PC-9 (cell line): ENCODE measurements around the gene OR1L8. TPM values are rescaled to one million over a fixed set of nuclear protein-coding genes. Genes with fewer than 3 reads are reported as not detected.

ENCODE experiments used
- BruUV-seq: library from RNA; stranded (reverse); fragments of 400-500 nt; replicated peaks from 2 replicates; lab custom pipeline; 2021; lab: Mats Ljungman, UMichigan
- CTCF ChIA-PET: fragments of 300-600 bp; sonication (Branson Sonifier 250); formaldehyde crosslinking; loops from one replicate; lab custom pipeline; 2022; ENCODE audit warnings: antibody characterized with exemption; lab: Charles Lee
- POLR2A ChIA-PET: fragments of 300-600 bp; sonication (Branson Sonifier 250); formaldehyde crosslinking; loops from one replicate; lab custom pipeline; 2022; ENCODE audit warnings: antibody characterized with exemption; ENCODE audit not compliant: unreplicated experiment; lab: Charles Lee
- DNase-seq, 2 experiments: peaks; one replicate each; pipeline versions ENCODE4 v3.0.0 to v3.0.0-alpha.2; 2015 to 2022; ENCODE audit warnings: mixed read lengths in 1 of 2
- H2AFZ ChIP-seq: fragments of 200-600 bp; sonication (generic); 2 replicates; pipeline ENCODE4 v1.8.1; 2017; ENCODE audit warnings: antibody characterized with exemption
- H3F3A ChIP-seq: fragments of 200-600 bp; sonication (generic); 2 replicates; pipeline ENCODE4 v1.8.1; 2017; ENCODE audit warnings: antibody characterized with exemption, mild to moderate bottlenecking, low read depth; ENCODE audit not compliant: insufficient read depth
- H3K27ac ChIP-seq: fragments of 200-600 bp; sonication (generic); 2 replicates; pipeline ENCODE4 v1.6.1; 2016; ENCODE audit warnings: mixed run types
- H3K27me3 ChIP-seq: fragments of 200-600 bp; sonication (generic); 2 replicates; pipeline ENCODE4 v1.6.1; 2016; ENCODE audit warnings: low read depth, mixed run types; ENCODE audit not compliant: insufficient read depth
- H3K36me3 ChIP-seq: fragments of 200-600 bp; sonication (generic); 2 replicates; pipeline ENCODE4 v1.6.1; 2016; ENCODE audit warnings: low read depth, mixed run types
- H3K4me1 ChIP-seq: fragments of 200-600 bp; sonication (generic); replicated peaks from 2 replicates; pipeline ENCODE4 v1.6.1; 2016; ENCODE audit warnings: mixed run types; ENCODE audit not compliant: insufficient read depth
- H3K4me2 ChIP-seq: fragments of 200-600 bp; sonication (generic); 2 replicates; pipeline ENCODE4 v1.6.1; 2017; ENCODE audit warnings: mixed run types
- H3K4me3 ChIP-seq: fragments of 200-600 bp; sonication (generic); 2 replicates; pipeline ENCODE4 v1.6.1; 2016; ENCODE audit warnings: mixed run types
- H3K79me2 ChIP-seq: fragments of 200-600 bp; sonication (generic); 2 replicates; pipeline ENCODE4 v1.6.1; 2017; ENCODE audit warnings: low read depth, mixed run types
- H3K9me2 ChIP-seq: fragments of 200-600 bp; sonication (generic); 2 replicates; pipeline ENCODE4 v1.8.1; 2017; ENCODE audit warnings: mild to moderate bottlenecking; ENCODE audit not compliant: insufficient read depth
- H3K9me3 ChIP-seq: fragments of 200-600 bp; sonication (generic); 2 replicates; pipeline ENCODE4 v1.8.1; 2016; ENCODE audit warnings: low read depth; ENCODE audit not compliant: insufficient read depth
- H4K20me1 ChIP-seq: fragments of 200-600 bp; sonication (generic); 2 replicates; pipeline ENCODE4 v1.8.1; 2017; ENCODE audit not compliant: insufficient read depth
- CTCF ChIP-seq: fragments of 200-600 bp; sonication (generic); conservative IDR thresholded peaks from 2 replicates; pipeline ENCODE4 v1.6.1; 2017; ENCODE audit warnings: mixed run types, antibody characterized with exemption, mild to moderate bottlenecking, moderate library complexity
- EZH2 ChIP-seq: fragments of 200-600 bp; sonication (generic); IDR thresholded peaks from 2 replicates; pipeline ENCODE4 v1.8.0; 2017; ENCODE audit warnings: antibody characterized with exemption, low read depth
- intact Hi-C: fragments of 100-400 bp; cut with micrococcal nuclease; formaldehyde crosslinking; loops from one replicate; pipeline ENCODE4 v1.10.0; 2022; ENCODE audit not compliant: unreplicated experiment
- total RNA-seq: library from RNA; stranded (reverse); gene quantifications from 2 replicates; pipeline ENCODE4 v1.2.3, GENCODE V29; 2021

Gene OR1L8
- total RNA-seq, 1 experiment from 2014 or later: not detected

GRCh38 chr9:122580360-122580759, 2.8 kb downstream of the OR1L8 start:
- POLR2A ChIA-PET: no interaction called here
- no peaks in the 10 kb centered on the region for H3K79me2 ChIP-seq

GRCh38 chr9:122579874-122580273, 3.3 kb downstream of the OR1L8 start:
- Histone ChIP-seq H3K4me2 (no peak overlapping the region), H3K9me2 (no peaks in the 10 kb centered on the region), H4K20me1 (no peaks in the 10 kb centered on the region), H3K27ac (no peak overlapping the region), H2AFZ (no peak overlapping the region), H3K79me2 (no peaks in the 10 kb centered on the region), H3K4me1 (no peaks in the 10 kb centered on the region), H3K36me3 (no peaks in the 10 kb centered on the region), H3K9me3 (no peaks in the 10 kb centered on the region; the same call in 1 of the 2 replicates), H3K4me3 (no peak overlapping the region), H3F3A (no peaks in the 10 kb centered on the region), H3K27me3 (no peaks in the 10 kb centered on the region; the same call in 1 of the 2 replicates)
- no TSS peak for BruUV-seq
- CTCF ChIA-PET: interaction anchor here (0.6 kb wide), 1 partner anchor 676 kb away, joined by 4 read pairs; no protein-coding TSS in a partner anchor
- intact Hi-C loops: no loop called here
- no peak for DNase-seq
- POLR2A ChIA-PET: no interaction called here
- no peak for TF ChIP-seq EZH2
- TF ChIP-seq CTCF: no peak

More at GRCh38 chr9:122580360-122580759, 2.8 kb downstream of the OR1L8 start:
- intact Hi-C loops: no loop called here
- CTCF ChIA-PET: no interaction called here
- DNase-seq: peak in 1 of 2 experiments; percentile 6
- no peaks in the 10 kb centered on the region for H4K20me1 ChIP-seq
- no peaks in the 10 kb centered on the region for H3K9me2 ChIP-seq
- no peaks in the 10 kb centered on the region; the same call in 1 of the 2 replicates for H3K9me3 ChIP-seq
- no peaks in the 10 kb centered on the region for H3K36me3 ChIP-seq
- no peaks in the 10 kb centered on the region for H3F3A ChIP-seq
- no peak overlapping the region for H3K27ac ChIP-seq
- H3K27me3 ChIP-seq: no peaks in the 10 kb centered on the region; the same call in 1 of the 2 replicates
- H3K4me1 ChIP-seq: no peaks in the 10 kb centered on the region
- H3K4me2 ChIP-seq: no peak overlapping the region
- TF ChIP-seq EZH2: no peak
- TF ChIP-seq CTCF: no peak
- H3K4me3 ChIP-seq: no peak overlapping the region
- no peak overlapping the region for H2AFZ ChIP-seq
- BruUV-seq: no TSS peak

GRCh38 chr9:122572456-122572855, 10.7 kb downstream of the OR1L8 start:
- DNase-seq: no peak
- Histone ChIP-seq H3K4me3 (no peak overlapping the region), H3K36me3 (no peaks in the 10 kb centered on the region), H3K27ac (no peak overlapping the region), H3K79me2 (no peaks in the 10 kb centered on the region), H3K9me2 (no peaks in the 10 kb centered on the region), H3K9me3 (no peaks in the 10 kb centered on the region), H3F3A (no peaks in the 10 kb centered on the region), H3K4me2 (no peak overlapping the region), H4K20me1 (no peaks in the 10 kb centered on the region), H2AFZ (no peak overlapping the region), H3K4me1 (no peaks in the 10 kb centered on the region), H3K27me3 (peaks cover 22% of the 10 kb centered on the region)
- ChIA-PET POLR2A (no interaction called here), CTCF (no interaction called here)
- TF ChIP-seq EZH2 (no peak), CTCF (no peak)
- intact Hi-C loops: no loop called here
- no TSS peak for BruUV-seq
